ENCODE results near the gene ASCL1. TPM values are rescaled to one million over a fixed set of nuclear protein-coding genes. Genes with fewer than 3 reads are reported as not detected.

Gene ASCL1
- polyA plus RNA-seq, 6 donors from 2014 or later, result not detected

DNA sequence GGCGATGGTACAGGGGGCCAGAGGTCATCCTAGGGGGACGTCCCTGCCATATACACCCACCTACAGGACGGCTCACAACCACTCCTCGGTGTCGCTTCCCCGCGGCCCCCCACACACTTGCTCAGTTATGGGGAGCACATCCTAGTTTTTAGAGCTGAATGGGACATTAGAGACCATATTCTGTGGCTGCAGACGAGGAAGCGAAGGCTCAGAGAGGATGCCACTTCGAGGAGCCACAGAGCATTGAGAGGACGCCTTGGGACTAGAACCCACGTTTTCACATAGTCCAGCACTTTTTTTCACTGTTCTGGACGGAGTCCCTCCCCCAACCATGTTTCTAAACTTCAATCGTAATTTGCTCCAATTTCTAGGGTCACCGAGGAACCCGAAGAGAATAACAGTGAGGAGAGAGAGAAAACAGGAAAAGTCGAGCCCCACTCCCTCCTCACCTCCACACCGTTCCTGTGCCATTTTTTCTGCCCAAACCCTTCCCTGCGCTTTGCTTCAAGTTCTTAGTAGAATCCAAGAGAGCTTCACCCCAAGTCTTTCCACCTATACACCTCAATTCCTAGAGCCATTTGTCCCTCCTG, 641 bp upstream of the ASCL1 start:
- Mint-ChIP-seq H3K9me3 (peaks cover 0 to 18% (median 4%) of the 10 kb centered on the region in 7 donors), H3K4me1 (peaks cover 22 to 34% (median 26%) of the 10 kb centered on the region in 3 donors), H3K27ac (peak overlapping the region in 1 of 6 donors; percentile 39), H3K36me3 (no peaks in the 10 kb centered on the region), H3K27me3 (peaks cover 81 to 87% (median 85%) of the 10 kb centered on the region in 3 donors), H3K4me3 (peak overlapping the region; percentile 46 to 87 (median 78))
- DNase-seq (no peak), ATAC-seq (ENCODE audit: low read depth in 2 of 2) (no peak)

DNA sequence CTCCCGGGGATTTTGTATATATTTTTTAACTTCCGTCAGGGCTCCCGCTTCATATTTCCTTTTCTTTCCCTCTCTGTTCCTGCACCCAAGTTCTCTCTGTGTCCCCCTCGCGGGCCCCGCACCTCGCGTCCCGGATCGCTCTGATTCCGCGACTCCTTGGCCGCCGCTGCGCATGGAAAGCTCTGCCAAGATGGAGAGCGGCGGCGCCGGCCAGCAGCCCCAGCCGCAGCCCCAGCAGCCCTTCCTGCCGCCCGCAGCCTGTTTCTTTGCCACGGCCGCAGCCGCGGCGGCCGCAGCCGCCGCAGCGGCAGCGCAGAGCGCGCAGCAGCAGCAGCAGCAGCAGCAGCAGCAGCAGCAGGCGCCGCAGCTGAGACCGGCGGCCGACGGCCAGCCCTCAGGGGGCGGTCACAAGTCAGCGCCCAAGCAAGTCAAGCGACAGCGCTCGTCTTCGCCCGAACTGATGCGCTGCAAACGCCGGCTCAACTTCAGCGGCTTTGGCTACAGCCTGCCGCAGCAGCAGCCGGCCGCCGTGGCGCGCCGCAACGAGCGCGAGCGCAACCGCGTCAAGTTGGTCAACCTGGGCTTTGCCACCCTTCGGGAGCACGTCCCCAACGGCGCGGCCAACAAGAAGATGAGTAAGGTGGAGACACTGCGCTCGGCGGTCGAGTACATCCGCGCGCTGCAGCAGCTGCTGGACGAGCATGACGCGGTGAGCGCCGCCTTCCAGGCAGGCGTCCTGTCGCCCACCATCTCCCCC, 777 bp downstream of the ASCL1 start:
- peaks cover 0 to 3% of the 10 kb centered on the region in 2 donors for H3K36me3 Mint-ChIP-seq
- peak overlapping the region; percentile 72 to 89 (median 84) for H3K4me3 Mint-ChIP-seq
- peak overlapping the region in 3 of 6 donors; percentile 64 to 84 (median 69) for H3K27ac Mint-ChIP-seq
- peaks cover 2 to 29% (median 9%) of the 10 kb centered on the region in 7 donors for H3K9me3 Mint-ChIP-seq
- DNase-seq, result no peak
- ATAC-seq (ENCODE audit: low read depth in 2 of 2), result peak; percentile 46 to 69
- peaks cover 26 to 44% (median 29%) of the 10 kb centered on the region in 3 donors for H3K4me1 Mint-ChIP-seq
- peaks cover 82 to 94% (median 90%) of the 10 kb centered on the region in 3 donors for H3K27me3 Mint-ChIP-seq

DNA sequence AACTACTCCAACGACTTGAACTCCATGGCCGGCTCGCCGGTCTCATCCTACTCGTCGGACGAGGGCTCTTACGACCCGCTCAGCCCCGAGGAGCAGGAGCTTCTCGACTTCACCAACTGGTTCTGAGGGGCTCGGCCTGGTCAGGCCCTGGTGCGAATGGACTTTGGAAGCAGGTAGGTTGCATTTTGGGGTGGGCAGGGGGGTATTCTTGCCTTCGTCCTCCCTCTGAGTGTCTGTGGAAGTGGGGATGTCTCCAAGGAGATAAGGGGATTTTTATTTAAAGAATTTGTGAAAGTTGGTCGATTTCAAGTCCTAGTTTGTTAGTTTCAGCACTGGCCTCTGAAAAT, 1.3 kb downstream of the ASCL1 start:
- DNase-seq (no peak), ATAC-seq (ENCODE audit: low read depth in 2 of 2) (no peak)
- peaks cover 26 to 44% (median 29%) of the 10 kb centered on the region in 3 donors for H3K4me1 Mint-ChIP-seq
- H3K9me3 Mint-ChIP-seq, result peaks cover 6 to 34% (median 13%) of the 10 kb centered on the region in 7 donors
- peaks cover 82 to 94% (median 90%) of the 10 kb centered on the region in 3 donors for H3K27me3 Mint-ChIP-seq
- peaks cover 0 to 8% of the 10 kb centered on the region in 2 donors for H3K36me3 Mint-ChIP-seq
- H3K4me3 Mint-ChIP-seq, result peak overlapping the region; percentile 6 to 80 (median 70)
- peak overlapping the region in 3 of 6 donors; percentile 33 to 84 (median 51) for H3K27ac Mint-ChIP-seq

DNA sequence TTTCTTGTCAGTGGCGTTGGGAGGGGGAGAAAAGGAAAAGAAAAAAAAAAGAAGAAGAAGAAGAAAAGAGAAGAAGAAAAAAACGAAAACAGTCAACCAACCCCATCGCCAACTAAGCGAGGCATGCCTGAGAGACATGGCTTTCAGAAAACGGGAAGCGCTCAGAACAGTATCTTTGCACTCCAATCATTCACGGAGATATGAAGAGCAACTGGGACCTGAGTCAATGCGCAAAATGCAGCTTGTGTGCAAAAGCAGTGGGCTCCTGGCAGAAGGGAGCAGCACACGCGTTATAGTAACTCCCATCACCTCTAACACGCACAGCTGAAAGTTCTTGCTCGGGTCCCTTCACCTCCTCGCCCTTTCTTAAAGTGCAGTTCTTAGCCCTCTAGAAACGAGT, 1.9 kb downstream of the ASCL1 start:
- peak overlapping the region; percentile 6 to 80 (median 70) for H3K4me3 Mint-ChIP-seq
- ATAC-seq (ENCODE audit: low read depth in 2 of 2), result no peak
- DNase-seq, result no peak
- H3K9me3 Mint-ChIP-seq, result peaks cover 11 to 40% (median 19%) of the 10 kb centered on the region in 7 donors
- H3K4me1 Mint-ChIP-seq, result peaks cover 26 to 46% (median 29%) of the 10 kb centered on the region in 3 donors
- peak overlapping the region in 1 of 6 donors; percentile 19 for H3K27ac Mint-ChIP-seq
- peaks cover 0 to 13% of the 10 kb centered on the region in 2 donors for H3K36me3 Mint-ChIP-seq
- peaks cover 82 to 94% (median 90%) of the 10 kb centered on the region in 3 donors for H3K27me3 Mint-ChIP-seq

DNA sequence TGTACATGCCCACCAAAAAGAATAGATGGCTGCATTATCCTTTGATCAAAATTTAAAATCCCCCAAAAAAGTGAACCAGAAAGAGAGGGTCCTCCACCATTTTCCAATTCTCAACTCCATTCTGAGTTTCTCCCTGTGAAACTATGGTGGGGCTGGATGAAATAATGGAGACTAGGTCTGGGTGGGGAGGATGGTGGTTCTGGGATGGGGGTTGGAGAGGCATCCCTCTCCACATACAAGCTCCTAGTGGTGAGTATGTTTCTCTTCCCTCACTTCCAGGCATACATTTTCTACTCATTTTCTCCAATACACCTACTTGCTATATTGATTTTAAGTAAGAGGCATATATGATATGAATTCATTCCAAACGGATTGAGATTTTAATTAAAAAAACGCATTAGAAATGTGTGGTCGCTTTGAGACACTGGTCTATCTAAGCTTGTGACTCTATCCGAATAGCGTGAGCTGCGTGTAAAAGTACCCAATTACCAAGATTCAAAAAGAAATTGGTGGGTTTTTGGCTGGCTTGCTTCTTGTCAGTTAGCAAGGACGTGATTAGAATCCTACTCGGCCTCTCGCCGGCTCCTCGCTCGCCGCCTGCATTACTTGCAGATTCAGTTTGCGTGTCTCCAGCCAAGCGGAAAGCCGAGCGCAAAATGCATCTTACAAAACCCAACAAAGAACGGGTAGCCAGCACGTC, 3.4 kb downstream of the ASCL1 start:
- Mint-ChIP-seq H3K4me3 (peak overlapping the region in 3 of 8 donors; percentile 5 to 28 (median 12)), H3K27ac (no peak overlapping the region), H3K4me1 (peaks cover 37 to 59% (median 38%) of the 10 kb centered on the region in 3 donors), H3K27me3 (peaks cover 83 to 94% (median 90%) of the 10 kb centered on the region in 3 donors), H3K9me3 (peaks cover 11 to 50% (median 26%) of the 10 kb centered on the region in 7 donors), H3K36me3 (peaks cover 0 to 13% of the 10 kb centered on the region in 2 donors)
- no peak for ATAC-seq (ENCODE audit: low read depth in 2 of 2)
- DNase-seq, result no peak

DNA sequence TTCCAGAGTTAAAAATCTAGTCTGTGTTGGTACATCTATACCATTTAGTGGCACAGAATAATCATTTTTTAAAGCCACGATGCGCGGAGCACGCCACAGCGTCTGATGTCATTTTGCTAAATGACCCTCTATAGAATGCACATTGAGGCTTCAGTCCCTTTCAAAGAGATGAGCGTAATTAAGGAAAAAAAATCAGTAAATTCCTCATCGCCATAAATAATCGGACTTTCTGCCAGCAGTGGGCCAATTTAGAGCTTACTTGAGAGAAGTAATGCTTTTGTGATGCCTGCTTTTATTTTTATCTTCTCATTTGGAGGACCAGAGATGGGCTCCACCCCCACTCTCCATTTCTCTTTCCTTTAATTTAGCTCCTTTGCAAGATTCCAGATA, 4.0 kb downstream of the ASCL1 start:
- Mint-ChIP-seq H3K4me3 (peak overlapping the region in 3 of 8 donors; percentile 5 to 54 (median 28)), H3K27me3 (peaks cover 82 to 92% (median 92%) of the 10 kb centered on the region in 3 donors), H3K4me1 (peaks cover 37 to 59% (median 37%) of the 10 kb centered on the region in 3 donors), H3K27ac (no peak overlapping the region), H3K36me3 (peaks cover 0 to 13% of the 10 kb centered on the region in 2 donors), H3K9me3 (peaks cover 11 to 50% (median 26%) of the 10 kb centered on the region in 7 donors)
- DNase-seq (no peak), ATAC-seq (ENCODE audit: low read depth in 2 of 2) (no peak)

DNA sequence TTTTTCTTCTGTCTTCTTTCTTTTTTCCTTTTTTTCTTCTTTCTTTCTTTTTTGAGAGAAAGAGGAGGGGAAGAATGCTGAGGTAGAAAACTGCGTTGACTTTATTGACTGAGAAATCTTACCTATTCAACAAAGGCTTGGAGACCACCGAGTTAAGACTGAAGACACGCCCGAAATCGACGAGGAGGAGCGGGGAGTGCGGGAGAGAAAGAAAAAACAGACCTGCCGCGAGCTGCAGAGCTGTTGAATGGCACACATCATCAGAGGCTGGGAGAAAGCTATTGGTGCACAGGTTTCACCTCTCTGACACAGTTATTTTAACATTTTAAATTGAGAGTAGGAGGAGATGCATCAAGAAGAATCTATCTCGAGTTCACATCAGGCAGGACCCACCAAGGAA, 5.1 kb downstream of the ASCL1 start:
- Mint-ChIP-seq H3K36me3 (peaks cover 2 to 13% of the 10 kb centered on the region in 2 donors), H3K9me3 (peaks cover 11 to 50% (median 25%) of the 10 kb centered on the region in 7 donors), H3K4me1 (peaks cover 26 to 50% (median 27%) of the 10 kb centered on the region in 3 donors), H3K27ac (peak overlapping the region in 2 of 6 donors; percentile 17 to 40), H3K27me3 (peaks cover 85 to 92% (median 92%) of the 10 kb centered on the region in 3 donors), H3K4me3 (peak overlapping the region in 5 of 8 donors; percentile 5 to 85 (median 38))
- no peak for ATAC-seq (ENCODE audit: low read depth in 2 of 2)
- no peak for DNase-seq

DNA sequence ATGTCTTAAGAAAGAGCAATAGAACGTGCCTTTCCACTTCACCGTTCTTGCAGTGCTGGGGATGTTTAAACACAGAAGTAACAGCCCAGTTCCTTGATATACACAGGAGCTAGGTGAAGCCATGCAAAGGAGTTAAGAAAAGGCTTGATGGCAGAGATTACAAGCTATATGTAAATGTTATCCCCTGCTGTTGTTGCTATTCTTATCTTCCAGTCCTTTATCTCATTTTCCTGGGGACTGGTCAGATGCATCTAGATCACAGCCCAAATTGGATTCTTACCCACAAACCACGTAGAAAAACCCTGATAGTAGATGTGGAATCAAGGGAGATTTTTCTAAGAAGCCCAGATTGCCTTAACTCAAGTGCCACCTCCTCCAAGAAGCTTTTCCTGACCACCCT, 5.5 kb downstream of the ASCL1 start:
- Mint-ChIP-seq H3K4me3 (peak overlapping the region in 1 of 8 donors; percentile 85), H3K27ac (no peak overlapping the region), H3K4me1 (peaks cover 22 to 47% (median 22%) of the 10 kb centered on the region in 3 donors), H3K9me3 (peaks cover 11 to 50% (median 24%) of the 10 kb centered on the region in 7 donors), H3K36me3 (peaks cover 5 to 13% of the 10 kb centered on the region in 2 donors), H3K27me3 (peaks cover 85 to 92% (median 92%) of the 10 kb centered on the region in 3 donors)
- ATAC-seq (ENCODE audit: low read depth in 2 of 2) (no peak), DNase-seq (no peak)

DNA sequence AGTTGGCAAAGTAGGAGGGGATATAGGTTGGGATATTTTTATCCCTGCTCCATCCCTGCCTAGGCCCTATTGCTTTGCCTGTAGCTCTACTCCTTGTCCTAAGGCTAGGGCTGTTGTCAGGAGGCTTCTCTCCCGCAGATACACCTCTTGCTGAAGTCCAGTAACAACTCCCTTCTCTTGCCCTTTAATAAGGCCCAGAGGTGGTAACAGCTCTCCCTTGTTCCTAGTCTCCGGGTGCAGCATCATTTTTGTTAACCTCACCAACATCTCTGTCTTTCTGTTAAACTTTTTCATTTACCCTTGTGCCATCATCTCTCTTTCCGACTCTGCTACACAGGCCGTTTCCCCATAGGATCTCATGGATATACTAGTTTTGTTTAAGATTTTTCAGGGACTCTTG, 6.3 kb downstream of the ASCL1 start:
- Mint-ChIP-seq H3K4me1 (peaks cover 20 to 43% (median 21%) of the 10 kb centered on the region in 3 donors), H3K27me3 (peaks cover 89 to 98% (median 96%) of the 10 kb centered on the region in 3 donors), H3K4me3 (peak overlapping the region in 1 of 8 donors; percentile 90), H3K36me3 (peaks cover 5 to 13% of the 10 kb centered on the region in 2 donors), H3K9me3 (peaks cover 11 to 50% (median 24%) of the 10 kb centered on the region in 7 donors), H3K27ac (no peak overlapping the region)
- ATAC-seq (ENCODE audit: low read depth in 2 of 2) (no peak), DNase-seq (no peak)

DNA sequence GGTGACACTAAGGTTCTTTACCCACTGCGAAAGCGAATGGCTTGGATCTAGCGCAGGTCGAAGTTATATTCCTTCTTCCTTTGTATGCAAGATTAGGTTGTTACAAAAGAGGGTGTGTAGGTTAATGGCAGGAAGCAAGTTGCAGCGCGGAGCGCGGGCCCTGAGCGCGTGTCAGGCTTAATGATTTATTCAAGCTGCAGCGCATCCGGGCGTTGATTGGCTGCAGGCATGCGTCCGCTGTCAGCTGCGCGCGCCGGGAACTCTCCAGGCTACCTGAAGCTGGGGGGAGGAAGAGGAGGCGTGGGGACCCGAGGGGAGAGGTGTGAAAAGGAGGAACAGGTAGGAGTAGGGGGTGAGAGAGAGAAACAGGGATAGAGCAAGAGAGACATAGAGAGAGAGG, 7.4 kb downstream of the ASCL1 start:
- H3K4me1 Mint-ChIP-seq, result peaks cover 15 to 33% (median 16%) of the 10 kb centered on the region in 3 donors
- peaks cover 84 to 91% (median 90%) of the 10 kb centered on the region in 3 donors for H3K27me3 Mint-ChIP-seq
- H3K4me3 Mint-ChIP-seq, result peak overlapping the region in 7 of 8 donors; percentile 51 to 90 (median 74)
- H3K27ac Mint-ChIP-seq, result peak overlapping the region in 1 of 6 donors; percentile 67
- ATAC-seq (ENCODE audit: low read depth in 2 of 2) (peak; percentile 35 to 43), DNase-seq (no peak)
- peaks cover 11 to 41% (median 24%) of the 10 kb centered on the region in 7 donors for H3K9me3 Mint-ChIP-seq
- peaks cover 5 to 13% of the 10 kb centered on the region in 2 donors for H3K36me3 Mint-ChIP-seq

DNA sequence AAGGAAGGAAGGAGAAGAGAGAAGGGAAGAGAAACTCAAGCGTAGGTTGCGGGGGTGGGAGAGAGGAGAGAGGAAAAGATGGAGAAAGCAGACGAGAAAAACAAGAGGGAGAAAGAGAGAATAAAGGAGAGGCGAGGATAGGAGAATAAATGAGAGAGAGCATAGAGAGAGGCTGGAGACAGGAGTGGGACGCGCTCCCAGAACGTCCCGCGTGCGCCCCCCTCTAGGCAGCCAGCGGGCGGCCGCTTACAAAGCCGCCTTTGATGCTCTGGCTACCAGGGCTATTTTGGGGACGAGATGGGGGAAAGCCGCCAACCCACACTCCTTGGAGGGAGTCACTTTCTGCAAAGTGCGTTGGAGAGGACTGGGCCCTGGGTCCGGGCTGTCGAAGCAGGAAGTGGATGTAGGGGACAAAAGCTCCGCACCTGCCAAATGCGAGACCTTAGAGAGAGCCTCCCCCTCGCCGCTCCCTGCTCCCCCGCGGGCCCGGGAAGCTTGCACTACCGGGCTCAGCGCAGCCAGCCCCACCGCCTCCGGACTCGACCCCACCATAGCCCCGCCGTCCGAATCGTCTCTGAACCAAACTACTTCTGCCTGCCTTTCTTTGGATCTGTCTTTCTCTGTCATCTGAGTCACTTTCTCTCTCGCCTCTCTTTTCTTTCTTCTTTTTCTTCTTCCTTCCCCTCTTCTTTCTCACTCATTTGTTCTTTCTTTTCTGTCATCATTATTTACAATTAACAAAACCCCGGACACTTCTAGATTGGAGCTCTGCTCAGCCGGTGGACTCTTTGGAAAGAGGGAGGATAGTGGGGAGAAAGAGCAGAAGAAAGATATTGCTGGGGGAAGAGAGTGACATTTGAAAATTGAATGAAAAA, 8.0 kb downstream of the ASCL1 start:
- no peak for DNase-seq

More for the DNA sequence above, 8.0 kb downstream of the ASCL1 start:
- H3K27me3 Mint-ChIP-seq, result peaks cover 79 to 89% (median 87%) of the 10 kb centered on the region in 3 donors
- ATAC-seq (ENCODE audit: low read depth in 2 of 2), result no peak
- peak overlapping the region in 1 of 6 donors; percentile 67 for H3K27ac Mint-ChIP-seq
- peaks cover 11 to 38% (median 23%) of the 10 kb centered on the region in 7 donors for H3K9me3 Mint-ChIP-seq
- H3K4me1 Mint-ChIP-seq, result peaks cover 15 to 33% (median 16%) of the 10 kb centered on the region in 3 donors
- H3K36me3 Mint-ChIP-seq, result peaks cover 5 to 13% of the 10 kb centered on the region in 2 donors
- peak overlapping the region in 7 of 8 donors; percentile 51 to 90 (median 73) for H3K4me3 Mint-ChIP-seq

Measured in naive B cell (primary cell).